Measurements from ENCODE around the gene ANKRD22.
"Not testable (repeated sequence)": the region's sequence is repeated elsewhere in the genome, so short reads cannot be mapped to it uniquely, and the experiment has no call there.

DNA sequence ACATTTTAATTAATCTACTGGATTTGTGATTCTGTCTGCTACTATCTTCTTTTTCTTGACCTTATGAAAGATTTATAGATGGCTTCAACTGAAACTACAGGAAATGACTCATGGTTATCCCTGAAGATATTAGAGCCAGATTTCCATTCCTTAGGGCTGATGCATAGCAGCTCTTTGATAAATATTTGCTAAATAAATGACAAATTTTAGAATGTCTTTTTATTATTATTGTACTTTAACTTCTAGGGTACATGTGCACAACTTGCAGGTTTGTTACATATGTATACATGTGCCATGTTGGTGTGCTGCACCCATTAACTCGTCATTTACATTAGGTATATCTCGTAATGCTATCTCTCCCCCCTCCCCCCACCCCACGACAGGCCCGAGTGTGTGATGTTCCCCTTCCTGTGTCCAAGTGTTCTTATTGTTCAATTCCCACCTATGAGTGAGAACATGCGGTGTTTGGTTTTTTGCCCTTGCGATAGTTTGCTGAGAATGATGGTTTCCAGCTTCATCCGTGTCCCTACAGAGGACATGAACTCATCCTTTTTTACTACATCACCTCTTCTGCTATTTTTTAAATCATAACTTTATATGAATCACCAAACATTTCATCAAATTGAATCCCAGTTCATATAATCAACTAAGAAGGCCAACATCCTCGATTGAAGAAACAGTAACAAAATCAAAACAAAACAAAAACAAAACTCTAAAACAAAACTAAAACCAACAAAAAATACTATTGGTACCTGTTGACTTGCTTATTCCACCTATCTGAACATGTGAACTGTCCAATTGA is 31.2 kb upstream of the ANKRD22 start:
- TF ChIP-seq, protein P1, sequence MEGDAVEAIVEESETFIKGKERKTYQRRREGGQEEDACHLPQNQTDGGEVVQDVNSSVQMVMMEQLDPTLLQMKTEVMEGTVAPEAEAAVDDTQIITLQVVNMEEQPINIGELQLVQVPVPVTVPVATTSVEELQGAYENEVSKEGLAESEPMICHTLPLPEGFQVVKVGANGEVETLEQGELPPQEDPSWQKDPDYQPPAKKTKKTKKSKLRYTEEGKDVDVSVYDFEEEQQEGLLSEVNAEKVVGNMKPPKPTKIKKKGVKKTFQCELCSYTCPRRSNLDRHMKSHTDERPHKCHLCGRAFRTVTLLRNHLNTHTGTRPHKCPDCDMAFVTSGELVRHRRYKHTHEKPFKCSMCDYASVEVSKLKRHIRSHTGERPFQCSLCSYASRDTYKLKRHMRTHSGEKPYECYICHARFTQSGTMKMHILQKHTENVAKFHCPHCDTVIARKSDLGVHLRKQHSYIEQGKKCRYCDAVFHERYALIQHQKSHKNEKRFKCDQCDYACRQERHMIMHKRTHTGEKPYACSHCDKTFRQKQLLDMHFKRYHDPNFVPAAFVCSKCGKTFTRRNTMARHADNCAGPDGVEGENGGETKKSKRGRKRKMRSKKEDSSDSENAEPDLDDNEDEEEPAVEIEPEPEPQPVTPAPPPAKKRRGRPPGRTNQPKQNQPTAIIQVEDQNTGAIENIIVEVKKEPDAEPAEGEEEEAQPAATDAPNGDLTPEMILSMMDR (IDR thresholded peaks at IDR 0.05) = not testable (repeated sequence)
- TF ChIP-seq EZH2 (IDR thresholded peaks at IDR 0.05; ENCODE audit: borderline replicate concordance, insufficient read depth, low read depth, low read length, poor library complexity, severe bottlenecking) = not testable (repeated sequence)
